HG03460 (cell line): ENCODE data around the gene SORCS2.

Experiments used
- ATAC-seq: cut with Tn5 transposase; IDR thresholded peaks from one replicate; pipeline ENCODE4 v1.9.1; 2021; ENCODE audit not compliant: unreplicated experiment

The SORCS2 gene

DNA sequence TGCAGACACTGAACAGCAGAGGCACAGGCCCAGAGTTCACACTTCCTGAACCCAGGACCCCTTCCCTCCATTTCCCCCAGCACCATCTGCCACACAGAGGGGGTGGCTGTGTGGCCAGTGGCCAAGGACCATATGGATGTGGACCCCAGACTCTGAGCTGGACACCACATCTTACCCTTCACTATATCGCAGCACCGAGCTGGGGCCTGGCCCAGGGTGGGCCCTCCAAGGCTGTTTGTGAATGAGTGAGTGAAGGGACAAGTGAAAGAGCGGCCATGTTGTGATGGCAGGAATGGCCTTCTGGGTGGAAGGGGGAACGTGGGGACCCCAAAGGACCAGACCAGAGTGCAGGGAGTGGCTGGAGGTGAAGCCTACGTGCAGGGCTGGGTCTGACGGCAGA lies 498.7 kb downstream of the SORCS2 start:
- ATAC-seq, result no peak

DNA sequence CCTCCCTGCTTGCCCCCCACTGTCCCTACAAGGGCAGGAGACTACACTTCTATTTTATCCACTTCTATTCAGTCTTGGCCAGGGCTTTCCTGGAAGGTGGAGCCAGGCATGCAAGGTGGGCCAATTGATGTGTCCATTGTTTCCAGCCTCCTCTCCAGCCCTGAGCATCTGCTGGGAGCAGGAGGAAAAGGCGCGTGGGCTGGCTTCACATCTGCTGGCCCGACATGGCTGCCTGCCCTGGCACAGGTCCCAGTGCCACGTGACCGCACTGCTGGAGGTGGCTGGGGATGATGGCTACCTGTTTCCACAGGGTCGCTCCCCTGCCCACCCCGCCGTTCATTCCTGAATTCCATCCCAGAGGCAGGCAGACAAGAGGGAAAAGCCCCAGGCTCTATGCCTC lies 499.6 kb downstream of the SORCS2 start:
- ATAC-seq, result no peak

DNA sequence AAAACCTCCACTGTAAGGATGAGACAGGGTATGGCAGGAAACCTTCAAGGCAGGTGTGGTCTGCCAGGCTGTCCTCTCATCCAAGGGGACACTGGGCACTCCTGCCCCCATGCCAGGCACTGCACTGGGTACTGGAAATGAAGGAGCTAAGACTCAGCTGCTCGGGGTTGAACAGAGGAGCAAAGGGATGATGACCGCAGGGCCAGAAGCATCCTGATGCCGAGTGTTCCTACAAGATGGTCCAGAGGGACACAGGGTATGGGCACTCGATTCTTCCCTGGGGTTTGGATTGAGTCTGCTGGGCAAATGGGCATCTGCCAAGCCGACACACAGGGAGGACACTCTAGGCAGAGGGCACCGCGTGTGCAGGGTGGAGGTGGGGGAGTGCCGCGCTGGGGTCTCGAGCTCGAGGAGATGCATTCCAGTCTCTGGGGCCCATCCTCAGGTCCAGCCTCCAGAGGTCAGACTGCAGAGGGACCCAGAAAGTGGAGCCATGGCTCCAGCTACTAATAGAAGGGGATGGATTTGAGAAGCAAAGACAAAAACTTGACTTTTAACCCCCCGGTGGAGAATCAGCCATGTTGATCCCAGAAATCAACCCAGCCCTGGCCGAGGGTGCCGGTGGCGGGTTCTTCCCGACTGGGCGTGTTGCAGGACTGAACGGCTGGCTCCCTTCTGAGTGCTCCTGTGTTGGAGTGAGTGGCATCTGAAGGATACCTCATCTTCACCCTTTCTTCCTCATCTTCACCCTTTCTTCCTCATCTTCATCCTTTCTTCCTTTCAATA lies 500.3 kb downstream of the SORCS2 start:
- ATAC-seq, result no peak

DNA sequence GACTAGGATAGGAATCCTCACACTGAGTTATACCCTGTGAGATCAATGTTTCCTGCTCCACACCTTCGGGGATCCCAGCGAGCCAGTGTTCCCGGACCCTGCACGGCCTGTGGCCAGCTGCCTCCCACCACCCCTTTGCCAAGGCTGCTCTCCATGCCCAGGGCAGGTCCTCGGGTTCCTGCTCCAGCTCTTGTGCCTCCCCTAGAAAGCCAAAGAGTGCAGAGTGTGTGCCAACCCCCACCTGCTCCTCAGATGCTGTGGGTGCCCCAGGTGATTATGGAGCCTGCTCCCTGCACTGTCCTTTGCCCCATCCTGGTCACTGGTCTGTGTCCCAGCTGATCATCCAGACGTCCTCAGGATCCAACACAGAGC lies 500.9 kb downstream of the SORCS2 start:
- ATAC-seq, result no peak

DNA sequence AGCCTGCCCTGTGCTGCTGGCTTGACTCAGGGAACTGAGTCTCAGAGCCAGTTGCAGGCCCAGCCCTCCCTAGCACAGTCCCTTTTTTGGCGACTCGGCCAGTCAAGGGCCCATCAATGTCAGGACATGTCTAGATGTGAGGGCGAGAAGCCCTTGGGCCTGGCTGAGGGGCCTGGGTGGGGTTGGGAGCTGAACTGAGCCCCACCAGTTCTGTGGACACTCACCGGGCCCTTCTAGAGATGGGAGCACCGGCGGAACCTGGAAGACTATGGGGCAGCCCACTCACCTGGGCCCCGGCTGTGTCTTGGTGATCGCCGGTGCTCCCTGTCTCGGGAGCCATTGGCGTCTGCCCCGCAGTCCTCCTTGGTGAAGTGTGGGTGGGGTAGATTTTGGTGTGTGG lies 501.4 kb downstream of the SORCS2 start:
- no peak for ATAC-seq

DNA sequence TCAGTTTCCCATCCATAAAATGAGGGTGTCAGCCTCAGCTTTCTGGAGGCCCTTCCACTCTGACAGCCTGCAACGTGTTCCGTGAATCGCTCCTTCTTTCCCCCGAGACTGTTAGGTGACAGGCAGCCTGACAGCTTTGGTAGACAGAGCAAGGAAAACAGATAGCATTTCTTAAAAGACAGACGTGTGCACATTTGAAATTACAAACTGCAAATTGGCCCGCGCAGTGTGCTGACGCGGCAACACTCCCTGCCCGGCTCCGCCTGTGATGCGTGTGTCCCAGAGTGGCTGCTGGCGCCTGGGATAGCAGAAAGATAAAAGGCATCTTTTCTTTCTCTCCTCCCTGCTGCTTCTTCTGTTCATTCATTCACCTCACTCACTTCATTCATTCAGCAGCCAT lies 502.0 kb downstream of the SORCS2 start:
- ATAC-seq, result no peak

DNA sequence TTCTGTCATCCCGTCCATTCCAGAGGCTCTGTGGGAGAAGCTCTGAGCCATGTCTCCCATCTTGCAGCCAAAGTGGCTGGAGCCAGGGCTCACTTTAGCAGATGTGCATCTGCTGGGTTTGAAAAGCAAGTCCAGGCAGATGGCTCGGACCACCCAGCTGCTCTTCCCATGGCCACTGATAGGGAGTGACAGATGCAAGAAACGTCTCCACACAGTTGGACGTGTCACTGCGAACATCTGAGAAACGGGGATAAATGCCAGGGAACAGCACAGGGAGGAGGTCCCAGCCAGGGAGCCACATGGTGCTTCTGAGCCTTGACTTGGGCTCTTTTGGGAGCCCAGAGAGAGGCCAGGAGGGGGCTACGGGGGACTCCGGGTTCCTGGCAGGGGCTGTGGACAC lies 505.0 kb downstream of the SORCS2 start:
- ATAC-seq, result no peak

DNA sequence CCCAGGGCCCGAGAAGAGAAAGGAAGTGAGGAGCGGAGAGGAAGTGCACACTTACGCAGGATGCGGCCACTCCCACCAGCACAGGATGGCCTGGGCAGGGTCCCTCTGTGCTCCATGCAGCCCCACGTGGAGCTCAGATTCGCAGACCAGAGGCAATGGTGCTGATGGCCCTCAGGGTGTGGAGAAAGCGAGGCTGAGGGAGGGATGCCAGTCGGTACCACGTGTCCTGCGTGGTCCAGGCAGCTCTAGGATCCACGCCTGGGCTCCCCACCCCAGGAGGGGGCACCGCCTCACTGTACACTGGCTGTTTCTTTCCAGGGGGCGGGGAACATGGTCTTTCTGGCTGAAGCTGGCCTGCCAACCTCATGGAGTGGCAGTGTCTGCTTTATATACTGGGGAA lies 505.5 kb downstream of the SORCS2 start:
- ATAC-seq, result no peak

DNA sequence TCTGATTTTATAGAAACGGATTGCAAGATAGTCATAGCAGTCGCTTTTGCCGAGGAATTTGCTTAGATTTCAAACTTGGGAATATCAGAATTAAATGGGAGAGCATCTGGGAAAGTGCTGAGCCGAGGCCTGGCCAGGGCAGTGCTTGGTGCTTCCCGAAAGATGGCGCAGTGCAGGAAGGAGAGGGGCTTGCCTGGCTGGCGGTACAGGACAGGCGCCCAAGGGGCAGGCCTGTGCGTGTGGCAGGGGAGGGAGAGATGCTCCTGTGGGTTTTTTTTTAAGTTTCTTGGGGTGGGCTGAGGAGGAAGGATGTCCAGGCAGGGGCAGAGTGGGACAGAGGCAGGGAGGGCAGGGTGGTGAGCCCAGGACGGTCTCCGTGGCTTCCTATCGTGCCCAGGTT lies 506.2 kb downstream of the SORCS2 start:
- ATAC-seq, result no peak

DNA sequence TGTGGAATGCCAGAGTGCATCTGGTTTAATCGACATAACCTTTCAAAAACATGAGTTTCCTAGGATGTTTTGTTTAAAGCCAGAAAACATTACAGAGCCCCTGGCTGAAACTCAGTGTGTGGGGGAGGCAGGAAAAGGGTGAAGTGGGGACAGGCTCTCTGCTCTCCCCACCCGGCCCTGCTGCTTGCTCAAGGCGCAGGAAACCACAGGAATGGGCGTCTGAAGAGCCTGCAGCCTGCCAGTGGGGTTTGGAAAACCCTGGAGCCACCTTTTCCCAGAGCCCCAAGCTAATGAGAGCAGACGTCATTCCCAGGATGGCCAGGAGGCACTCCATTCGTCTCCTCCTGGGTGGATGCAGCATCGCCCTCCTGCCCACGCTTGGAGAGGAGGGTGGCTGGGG lies 506.7 kb downstream of the SORCS2 start:
- ATAC-seq, result no peak

DNA sequence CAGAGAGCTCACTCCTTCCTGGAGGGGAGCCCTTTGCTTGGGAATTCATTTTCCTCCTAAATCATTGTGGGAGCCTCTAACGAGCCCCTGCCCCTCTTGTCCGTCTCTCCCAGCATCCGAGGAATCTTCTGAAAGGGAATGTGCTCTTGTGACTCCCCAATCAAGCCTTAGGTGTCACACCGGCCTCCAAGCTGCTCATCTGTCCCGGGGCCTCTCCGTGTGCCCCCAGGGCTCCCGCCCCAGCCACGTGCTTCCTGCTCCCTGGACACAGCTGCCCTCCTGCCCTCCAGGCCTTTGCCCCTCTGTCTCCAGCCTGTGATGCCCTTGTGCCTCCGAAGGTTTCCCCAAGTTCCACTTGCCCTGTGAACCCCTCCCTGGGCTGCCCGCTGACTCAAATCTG lies 507.5 kb downstream of the SORCS2 start:
- ATAC-seq, result no peak

DNA sequence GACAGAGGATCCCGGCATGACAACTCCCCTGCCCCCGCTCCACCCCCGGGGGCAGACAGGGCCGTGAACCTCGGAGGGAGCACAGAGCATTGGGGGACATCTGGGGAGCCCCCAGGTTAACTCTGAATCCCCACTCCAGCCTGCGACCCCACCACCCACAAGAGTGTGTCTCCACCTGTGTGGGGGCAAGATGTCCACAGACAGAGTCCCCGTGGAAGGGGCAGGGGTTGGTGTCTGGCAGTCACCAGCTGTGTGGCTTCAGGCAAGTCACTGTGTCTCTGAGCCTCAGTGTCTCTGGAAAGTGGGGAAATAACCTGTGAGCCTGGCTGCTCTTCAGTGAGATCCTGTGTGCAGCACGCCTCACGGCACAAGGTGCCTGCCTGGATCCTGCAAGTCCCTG lies 508.3 kb downstream of the SORCS2 start:
- no peak for ATAC-seq

DNA sequence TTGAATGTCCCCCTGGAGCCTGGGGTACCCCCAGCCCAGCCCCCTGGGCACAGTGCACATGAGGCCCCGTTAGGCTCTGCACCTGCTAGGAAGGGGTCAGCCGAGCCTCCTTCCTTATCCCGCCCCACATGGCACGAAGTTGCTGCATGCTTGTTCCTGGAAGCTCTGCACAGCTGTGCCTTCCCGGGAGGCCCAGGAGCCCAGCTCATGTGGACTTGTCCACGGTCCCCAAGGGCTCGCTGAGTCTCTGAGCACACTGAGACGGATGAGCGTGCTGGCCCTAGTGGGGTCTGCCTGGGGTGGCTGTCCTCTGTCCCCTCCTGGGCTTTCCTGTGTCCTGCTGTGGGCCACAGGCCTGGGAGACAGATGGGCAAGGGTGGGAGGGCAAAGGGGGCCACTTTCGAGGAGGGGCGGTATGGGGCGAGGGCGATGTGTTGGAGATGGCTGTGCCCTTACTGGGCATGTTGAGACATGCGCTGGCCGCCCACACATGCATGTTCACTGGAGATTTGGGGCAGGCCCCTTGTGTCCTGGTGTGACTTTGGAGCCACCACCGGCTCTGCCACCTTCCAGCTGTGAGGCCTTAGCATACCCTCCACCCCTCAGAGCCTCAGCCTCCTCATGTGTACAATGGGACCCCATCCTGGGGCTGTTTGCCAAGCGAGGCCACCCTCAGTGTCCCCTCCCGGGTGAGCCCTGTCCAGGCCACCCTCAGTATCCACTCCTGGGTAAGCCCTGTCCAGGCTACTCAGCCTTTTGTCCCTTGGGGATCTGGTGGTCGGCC lies 509.7 kb downstream of the SORCS2 start:
- ATAC-seq, result no peak

DNA sequence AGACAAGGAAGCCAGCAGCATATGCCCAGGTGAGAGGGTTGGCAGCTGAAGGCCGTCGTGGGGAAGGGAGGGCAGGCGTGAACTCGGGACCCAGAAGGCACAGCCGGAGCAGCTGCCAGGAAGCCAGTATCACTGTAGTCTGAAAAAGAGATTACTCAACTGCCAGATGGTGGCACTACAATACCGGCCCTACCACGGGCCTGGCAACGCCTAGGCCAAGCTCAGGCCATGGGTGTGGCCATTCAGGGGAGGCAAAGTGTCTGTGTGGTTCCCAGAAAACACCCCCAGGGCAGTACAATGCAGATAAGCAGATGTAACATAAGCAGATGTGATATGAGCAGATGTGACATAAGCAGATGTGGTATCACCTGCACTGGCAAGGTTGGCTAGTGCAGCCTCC lies 511.4 kb downstream of the SORCS2 start:
- no peak for ATAC-seq

DNA sequence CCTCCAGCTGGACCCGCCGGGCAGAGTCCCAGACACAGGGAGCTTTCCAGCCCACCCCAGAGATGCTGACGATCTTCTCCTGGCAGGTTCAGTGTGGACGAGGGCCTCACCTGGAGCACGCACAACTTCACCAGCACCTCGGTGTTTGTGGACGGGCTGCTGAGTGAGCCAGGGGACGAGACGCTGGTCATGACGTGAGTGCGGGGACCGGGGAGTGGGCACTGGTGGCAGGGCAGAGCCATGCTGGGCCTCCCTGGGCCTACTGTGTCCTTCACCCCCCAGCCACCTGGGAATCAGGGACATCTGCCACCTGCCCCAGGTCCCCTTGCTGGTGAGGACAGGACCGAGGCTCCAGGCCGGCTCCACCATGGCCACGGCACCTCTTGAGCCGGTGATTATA lies 511.8 kb downstream of the SORCS2 start:
- ATAC-seq, result no peak

DNA sequence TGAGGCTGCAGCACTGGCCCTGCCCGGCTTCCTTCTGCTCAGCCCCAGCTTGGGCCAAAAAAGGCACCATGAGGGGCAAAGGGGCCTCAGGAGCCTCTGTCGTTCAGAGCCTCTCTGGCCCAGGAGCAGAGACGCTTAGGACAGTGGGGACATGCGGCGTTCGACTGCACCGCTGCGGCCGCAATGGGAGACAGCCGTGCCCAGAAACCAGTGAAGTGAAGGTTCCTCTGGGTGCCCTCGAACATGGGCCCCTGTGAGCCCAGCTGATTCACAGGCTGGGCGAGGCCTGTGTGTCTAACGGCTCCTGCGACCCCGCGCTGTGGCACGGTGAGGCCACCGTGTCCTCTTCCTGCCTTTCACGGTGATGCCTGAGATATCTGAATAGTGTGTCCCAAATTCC lies 512.3 kb downstream of the SORCS2 start:
- no peak for ATAC-seq

DNA sequence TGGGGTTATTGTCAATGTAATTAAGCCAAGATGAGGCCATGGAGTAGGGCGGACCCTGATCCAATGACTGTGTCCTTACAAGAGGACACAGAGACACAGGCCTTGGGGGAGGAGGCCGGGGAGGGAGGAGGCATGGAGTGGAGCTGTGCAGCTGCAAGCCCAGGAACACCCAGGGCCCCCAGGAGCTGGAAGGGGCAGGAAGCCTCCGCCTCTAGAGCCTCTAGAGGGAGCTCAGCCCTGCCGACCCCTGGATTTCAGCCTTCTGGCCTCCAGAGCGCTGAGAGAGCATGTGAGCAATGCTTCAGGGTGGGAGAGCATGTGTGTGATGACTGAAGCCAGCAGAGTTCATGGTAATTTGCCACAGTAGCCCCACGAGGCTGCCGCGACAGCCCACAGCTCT lies 512.7 kb downstream of the SORCS2 start:
- ATAC-seq, result no peak

DNA sequence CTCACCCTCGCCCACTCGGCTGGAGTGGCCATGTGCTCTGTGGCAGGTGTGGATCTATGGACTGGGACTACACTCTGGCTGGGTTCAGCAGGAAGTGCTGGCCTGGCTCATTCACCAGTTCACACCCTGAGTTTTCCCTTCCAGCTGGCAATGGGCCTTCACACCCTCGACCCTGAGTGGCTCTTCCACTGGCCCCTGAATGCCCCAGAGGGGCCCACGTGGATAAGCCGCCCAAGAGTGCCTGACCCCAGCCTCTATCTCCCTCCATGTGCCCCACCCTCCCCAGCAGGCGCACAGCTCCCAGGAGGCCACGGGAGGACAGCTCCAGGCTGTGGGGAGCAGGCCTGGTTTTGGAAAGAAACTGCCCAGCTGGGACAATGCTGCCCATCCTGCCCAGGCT lies 513.3 kb downstream of the SORCS2 start:
- no peak for ATAC-seq

DNA sequence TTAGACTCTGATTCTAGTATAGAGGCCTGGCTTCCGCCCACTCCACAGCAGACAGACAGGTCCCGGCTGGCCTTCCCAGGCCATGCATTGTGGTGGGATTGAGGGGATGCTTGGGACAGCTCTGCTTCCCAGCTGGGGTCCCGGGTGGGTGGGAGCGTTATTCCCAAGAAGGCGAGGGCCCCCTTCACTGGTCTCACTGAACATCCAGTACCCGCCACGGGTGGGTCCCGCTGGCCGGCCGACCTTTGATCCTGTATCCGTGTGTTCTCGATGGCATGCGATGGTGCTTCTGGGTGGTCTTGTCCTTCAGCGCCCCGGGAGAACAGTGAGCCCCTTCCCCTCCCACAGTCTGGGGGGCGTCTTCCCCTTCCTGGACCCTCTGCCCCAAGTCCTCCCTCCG lies 515.9 kb downstream of the SORCS2 start:
- ATAC-seq, result no peak

DNA sequence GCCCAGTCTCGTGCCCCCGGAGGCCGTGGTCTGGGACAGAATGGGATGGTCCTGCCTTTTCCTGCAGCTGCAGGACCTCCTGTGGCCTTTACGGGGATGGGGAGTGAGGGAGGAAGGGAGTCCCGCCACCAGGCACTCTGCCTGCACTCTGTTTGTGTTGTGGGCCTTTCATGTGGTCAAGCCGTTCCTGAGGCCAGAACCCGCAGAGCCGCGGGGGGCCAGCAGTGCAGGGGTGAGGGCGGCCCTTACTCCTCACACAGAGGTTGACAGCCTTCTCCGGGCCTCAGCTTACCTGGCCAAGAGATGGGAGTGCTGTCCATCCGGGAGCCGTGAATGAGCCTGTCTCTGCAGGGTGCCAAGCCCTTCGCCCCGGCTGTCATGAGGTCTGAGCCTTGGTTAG lies 516.6 kb downstream of the SORCS2 start:
- no peak for ATAC-seq

DNA sequence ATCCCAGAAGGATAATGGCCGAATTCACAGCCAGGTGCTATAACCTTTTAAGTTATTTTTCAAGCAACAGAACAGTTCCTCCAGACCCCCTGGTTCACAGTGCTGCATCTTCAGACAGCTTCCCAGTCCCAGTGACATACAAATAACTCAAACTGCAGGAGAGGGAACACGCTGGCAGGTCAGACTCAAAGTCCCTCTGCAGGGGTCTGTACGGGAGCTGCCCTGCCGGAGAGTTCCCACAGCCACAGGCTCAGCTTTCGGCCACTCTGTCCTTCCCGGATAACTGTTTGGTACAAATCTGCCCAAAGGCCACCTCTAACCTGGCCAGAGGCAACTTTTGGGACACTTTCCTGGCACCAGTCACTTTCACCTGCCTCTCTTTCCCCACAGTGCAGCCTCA lies 517.1 kb downstream of the SORCS2 start:
- no peak for ATAC-seq

DNA sequence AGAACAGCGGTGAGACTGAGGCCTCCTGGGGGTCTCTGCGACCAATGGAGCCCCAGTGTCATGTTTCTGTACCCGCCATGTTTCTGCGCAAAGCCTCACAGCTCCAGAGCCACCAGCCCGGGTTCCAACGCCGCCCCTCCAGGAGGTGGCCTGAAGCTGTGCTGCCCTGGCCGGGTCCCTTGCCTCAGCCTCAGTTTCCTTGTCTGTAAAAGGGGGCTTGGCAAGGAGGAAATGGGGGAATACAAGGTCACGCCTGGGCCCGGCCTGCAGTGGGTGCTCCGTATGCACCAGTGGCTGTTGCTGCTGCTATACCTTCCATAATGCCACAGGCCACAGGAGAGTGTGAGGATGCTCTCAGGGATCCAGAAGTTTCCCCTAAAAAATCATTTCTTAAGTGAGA lies 517.8 kb downstream of the SORCS2 start:
- ATAC-seq, result no peak
